Measurements from ENCODE around the gene MPHOSPH10. TPM values are rescaled to one million over a fixed set of nuclear protein-coding genes. Genes with fewer than 3 reads are reported as not detected.

The MPHOSPH10 gene
- total and polyA plus RNA-seq, 2 donors (not counting 3 experiments of a cell fraction or from before 2014, with no cell fraction given), result 4.4 to 38.8 TPM

GRCh38 chr2:71154279-71154678 lies 23.8 kb downstream of the MPHOSPH10 start:
- FAIRE-seq (no peak), DNase-seq (ENCODE audit: low read depth, low spot score) (no peak)
- no TSS peak for BruUV-seq (replicated peaks)
- H3K79me2 ChIP-seq (ENCODE audit: control insufficient read depth, insufficient read depth, low read length), result no peaks in the 10 kb centered on the region
- H3K27ac ChIP-seq (ENCODE audit: insufficient read depth, low read depth, low read length), result no peak overlapping the region
- H4K20me1 ChIP-seq (replicated peaks; ENCODE audit: control insufficient read depth, extremely low read depth, insufficient read depth, low read length), result no peaks in the 10 kb centered on the region
- H3K4me1 ChIP-seq (ENCODE audit: control insufficient read depth, extremely low read depth, insufficient read depth, low read length), result no peaks in the 10 kb centered on the region
- H3K36me3 ChIP-seq (ENCODE audit: control insufficient read depth in 2 of 2, extremely low read depth in 1 of 2, insufficient read depth in 2 of 2, low read length in 2 of 2), result peaks cover 2 to 5% of the 10 kb centered on the region in 2 experiments
- no peak overlapping the region for H2AFZ ChIP-seq (ENCODE audit: low read depth, low read length)
- no peak overlapping the region for H3K4me2 ChIP-seq (ENCODE audit: insufficient read depth, low read length)
- H3K27me3 ChIP-seq (ENCODE audit: control insufficient read depth in 2 of 2, insufficient read depth in 2 of 2, low read length in 2 of 2), result peaks cover 0 to 7% of the 10 kb centered on the region in 2 experiments
- TF ChIP-seq JUN (IDR thresholded peaks at IDR 0.05; ENCODE audit: borderline replicate concordance, insufficient read depth, insufficient read length, low read depth), result no peak
- no peak for TF ChIP-seq EZH2 (IDR thresholded peaks at IDR 0.05; ENCODE audit: borderline replicate concordance, low read depth, low read length, severe bottlenecking)
- no peak for TF ChIP-seq FOS (IDR thresholded peaks at IDR 0.05; ENCODE audit: borderline replicate concordance, insufficient read depth, low read length)
- TF ChIP-seq POLR2A (IDR thresholded peaks at IDR 0.05; ENCODE audit: low read depth, low read length), result no peak
- TF ChIP-seq POLR2AphosphoS5 (IDR thresholded peaks at IDR 0.05; ENCODE audit: insufficient read depth, low read depth, low read length), result no peak
- TF ChIP-seq, protein P1, sequence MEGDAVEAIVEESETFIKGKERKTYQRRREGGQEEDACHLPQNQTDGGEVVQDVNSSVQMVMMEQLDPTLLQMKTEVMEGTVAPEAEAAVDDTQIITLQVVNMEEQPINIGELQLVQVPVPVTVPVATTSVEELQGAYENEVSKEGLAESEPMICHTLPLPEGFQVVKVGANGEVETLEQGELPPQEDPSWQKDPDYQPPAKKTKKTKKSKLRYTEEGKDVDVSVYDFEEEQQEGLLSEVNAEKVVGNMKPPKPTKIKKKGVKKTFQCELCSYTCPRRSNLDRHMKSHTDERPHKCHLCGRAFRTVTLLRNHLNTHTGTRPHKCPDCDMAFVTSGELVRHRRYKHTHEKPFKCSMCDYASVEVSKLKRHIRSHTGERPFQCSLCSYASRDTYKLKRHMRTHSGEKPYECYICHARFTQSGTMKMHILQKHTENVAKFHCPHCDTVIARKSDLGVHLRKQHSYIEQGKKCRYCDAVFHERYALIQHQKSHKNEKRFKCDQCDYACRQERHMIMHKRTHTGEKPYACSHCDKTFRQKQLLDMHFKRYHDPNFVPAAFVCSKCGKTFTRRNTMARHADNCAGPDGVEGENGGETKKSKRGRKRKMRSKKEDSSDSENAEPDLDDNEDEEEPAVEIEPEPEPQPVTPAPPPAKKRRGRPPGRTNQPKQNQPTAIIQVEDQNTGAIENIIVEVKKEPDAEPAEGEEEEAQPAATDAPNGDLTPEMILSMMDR (IDR thresholded peaks at IDR 0.05; ENCODE audit: extremely low read depth in 1 of 2, insufficient read depth in 1 of 2, low read depth in 1 of 2, low read length in 2 of 2), result no peak
- no peak for TF ChIP-seq MYC (IDR thresholded peaks at IDR 0.05; ENCODE audit: low read depth, low read length)
- TF ChIP-seq, protein P2, sequence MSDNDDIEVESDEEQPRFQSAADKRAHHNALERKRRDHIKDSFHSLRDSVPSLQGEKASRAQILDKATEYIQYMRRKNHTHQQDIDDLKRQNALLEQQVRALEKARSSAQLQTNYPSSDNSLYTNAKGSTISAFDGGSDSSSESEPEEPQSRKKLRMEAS (IDR thresholded peaks at IDR 0.05; ENCODE audit: insufficient read depth, insufficient read length), result no peak
- no peak for TF ChIP-seq GATA2 (IDR thresholded peaks at IDR 0.05; ENCODE audit: insufficient read depth, insufficient read length, low read depth, low read length)
- no peaks in the 10 kb centered on the region for H3K9me3 ChIP-seq (replicated peaks; ENCODE audit: control insufficient read depth, insufficient read depth, low read length)
- ChIA-PET CTCF (interaction anchor here (0.7 to 2.1 kb wide), 4 partner anchors 15 to 188 kb away, joined by 3 to 24 read pairs (median 3); no protein-coding TSS in a partner anchor), POLR2A (no interaction called here)
- no peak overlapping the region for H3K9ac ChIP-seq (replicated peaks; ENCODE audit: extremely low read depth, insufficient read depth, low read length)
- H3K4me3 ChIP-seq (replicated peaks in 1 of 3; ENCODE audit: insufficient read depth in 1 of 3, low read depth in 1 of 3, low read length in 3 of 3), result no peak overlapping the region
- H3K9me1 ChIP-seq (replicated peaks; ENCODE audit: control insufficient read depth, extremely low read depth, insufficient read depth, low read length), result no peaks in the 10 kb centered on the region
- intact Hi-C loops (cut with micrococcal nuclease) (no loop called here), dilution Hi-C loops (cut with MboI; ENCODE audit: extremely low pct_ligation_motif_present, low sequenced_read_pairs) (no loop called here)

All from endothelial cell of umbilical vein (primary cell).